SH-SY5Y (cell line): ENCODE measurements around the gene VAPB.

Experiments used
- GATA2 ChIP-seq: IDR thresholded peaks from 2 replicates; pipeline ENCODE4 v1.6.1; 2011; ENCODE audit warnings: mild to moderate bottlenecking, low read depth, low read length
- GATA3 ChIP-seq: IDR thresholded peaks from 2 replicates; pipeline ENCODE4 v1.6.1; 2011; ENCODE audit warnings: low read depth, mild to moderate bottlenecking, low read length, moderate library complexity

Gene VAPB

DNA sequence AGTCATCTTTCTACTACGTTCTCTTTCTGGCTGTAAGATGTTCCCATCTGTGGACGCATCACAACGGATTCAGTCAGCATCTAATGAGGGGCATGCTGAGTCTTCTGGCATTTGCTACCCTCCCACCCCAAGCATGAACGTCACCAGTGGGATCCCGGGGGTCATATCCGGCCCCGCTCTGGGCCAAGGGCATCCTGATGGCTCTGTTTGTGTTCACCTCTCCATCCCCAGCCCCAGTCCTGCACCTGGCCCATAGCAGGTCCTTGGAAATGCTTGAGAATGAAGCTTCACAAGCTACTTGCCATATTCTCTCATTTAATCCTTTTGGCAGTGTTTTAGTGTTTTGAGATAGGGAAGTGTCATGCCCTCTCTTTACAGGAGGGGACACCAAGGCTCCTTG lies 111.2 kb downstream of the VAPB start:
- TF ChIP-seq GATA3 (no peak), GATA2 (no peak)
